Adrenal gland (tissue), 12 donors: Measurements from ENCODE around the gene TNNI3. TPM values are rescaled to one million over a fixed set of nuclear protein-coding genes. Genes with fewer than 3 reads are reported as not detected.
A peak's percentile ranks its signal among the peaks of the same experiment; 100 is the strongest.

Source experiments
- DNase-seq, 7 donors: peaks; one replicate each; pipeline ENCODE4 v3.0.0-alpha.2; 2019 to 2020
- H3K27ac ChIP-seq, 5 donors: fragments of 200-600 bp; sonication (generic) in 4 of 5; 1 replicate in 3 of 5; 2 replicates in 2 of 5; pipeline versions ENCODE4 v1.5.1 to v1.8.0; 2016 to 2020; ENCODE audit warnings: mild to moderate bottlenecking in 1 of 5
- H3K27me3 ChIP-seq: fragments of 200-600 bp; 2 replicates; pipeline ENCODE4 v1.8.0; 2021
- H3K36me3 ChIP-seq, 2 donors: fragments of 200-600 bp; replicated peaks in 1 of 2; 1 replicate in 1 of 2; 2 replicates in 1 of 2; pipeline versions ENCODE4 v1.5.1 to v1.8.0; 2018 to 2022
- H3K4me1 ChIP-seq, 2 donors: fragments of 200-600 bp; replicated peaks in 1 of 2; 1 replicate in 1 of 2; 2 replicates in 1 of 2; pipeline versions ENCODE4 v1.5.1 to v1.8.0; 2018 to 2021
- H3K4me3 ChIP-seq, 4 donors: fragments of 200-600 bp; sonication (generic) in 3 of 4; one replicate each; pipeline ENCODE4 v1.5.1; 2016 to 2018
- H3K9me3 ChIP-seq, 3 donors: fragments of 200-600 bp; sonication (generic) in 1 of 3; replicated peaks in 1 of 3; 1 replicate in 2 of 3; 2 replicates in 1 of 3; pipeline versions ENCODE4 v1.5.1 to v1.8.0; 2016 to 2021
- CTCF ChIP-seq, 6 experiments: fragments of 450-650 bp in 4 of 6; fragments of 200-600 bp in 2 of 6; sonication (generic) in 1 of 6; IDR thresholded peaks; 1 replicate in 5 of 6; 2 replicates in 1 of 6; pipeline versions ENCODE4 v1.5.1 to v1.8.0; 2016 to 2021; ENCODE audit warnings: antibody characterized with exemption in 6 of 6, mild to moderate bottlenecking in 2 of 6, moderate library complexity in 1 of 6
- POLR2A ChIP-seq, 2 donors: fragments of 450-650 bp; IDR thresholded peaks; one replicate each; pipeline ENCODE4 v1.6.1; 2017; ENCODE audit warnings: antibody characterized with exemption in 2 of 2, mild to moderate bottlenecking in 2 of 2, moderate library complexity in 1 of 2
- WGBS, 4 donors: extraction: QIAGEN DNeasy Blood & Tissue Kit in 2 of 4; methylation state at CpG; one replicate each; pipeline versions ENCODE4 v1.1.5 to v1.1.7; 2013 to 2017; 5-methylcytosine and 5-hydroxymethylcytosine counted together
- intact Hi-C, 2 donors: fragments of 100-400 bp; cut with DNase I; formaldehyde crosslinking; loops; one replicate each; pipeline versions ENCODE4 v1.14.1 to v1.15.0; 2022 to 2023
- polyA plus RNA-seq, 3 donors: library from polyadenylated mRNA; stranded (reverse); fragments of 200-250 nt in 2 of 3; fragments of 350-450 nt in 1 of 3; fragmentation: Illumina TruSeq in 1 of 3; extraction: RNeasy Lipid Tissue Mini Kit (QIAGEN cat#74804) in 1 of 3; gene quantifications; one replicate each; pipeline ENCODE4 v1.2.3, GENCODE V29; 2013 to 2014
- total RNA-seq, 9 donors: library from RNA; depleted of rRNA in 4 of 9; stranded (reverse); fragments of >200 nt in 4 of 9; fragments of 120-200 nt in 1 of 9; fragmentation: NEBNext Ultra II Directional in 1 of 9; extraction: Animal tissue kit (Norgen Biotek cat#: 25700) in 1 of 9; gene quantifications; one replicate each; pipeline versions ENCODE4 v1.1.0 to v1.2.4, GENCODE V29; 2013 to 2023
- donor health status: healthy with polysubstance abuse.
- donor health status: Bipolar disorder and iron deficiency.
- donor health status: DM: yes; HTN: yes; CAD: no.
- donor health status: DM: no; HTN: no; CAD: no.
- donor health status: DM: no; HTN: no; CAD: no.
- donor health status: DM: yes; HTN: yes; CAD: no.

Gene TNNI3
- total and polyA plus RNA-seq, 12 donors: 0.51 to 461 (median 22.4) TPM; not detected in 6

- H3K4me3 ChIP-seq: no peak overlapping the region
- no peaks in the 10 kb centered on the region for H3K4me1 ChIP-seq
- WGBS, 4 donors: 87 to 96% (median 90%) methylated on average over 10 of the region's 10 CpGs
Observed at GRCh38 chr19:55196803-55197202, 39.3 kb upstream of the TNNI3 start.

GRCh38 chr19:55193481-55193880, 35.9 kb upstream of the TNNI3 start:
- intact Hi-C loops: no loop called here
- DNase-seq: no peak
- TF ChIP-seq CTCF (IDR thresholded peaks at IDR 0.05): no peak
- TF ChIP-seq POLR2A (IDR thresholded peaks at IDR 0.05): no peak
- H3K27me3 ChIP-seq: no peaks in the 10 kb centered on the region
- H3K36me3 ChIP-seq: peaks cover 0 to 3% of the 10 kb centered on the region in 2 donors
- no peak overlapping the region for H3K4me3 ChIP-seq
- H3K9me3 ChIP-seq: no peaks in the 10 kb centered on the region
- 80 to 88% (median 83%) methylated on average over 12 of the region's 12 CpGs for WGBS, 4 donors
- H3K27ac ChIP-seq: no peak overlapping the region
- no peaks in the 10 kb centered on the region for H3K4me1 ChIP-seq

More at GRCh38 chr19:55196803-55197202, 39.3 kb upstream of the TNNI3 start:
- intact Hi-C loops: no loop called here
- Histone ChIP-seq H3K9me3 (no peaks in the 10 kb centered on the region), H3K27ac (no peak overlapping the region), H3K27me3 (no peaks in the 10 kb centered on the region), H3K36me3 (peaks cover 0 to 22% of the 10 kb centered on the region in 2 donors)
- TF ChIP-seq CTCF (IDR thresholded peaks at IDR 0.05) (no peak), POLR2A (IDR thresholded peaks at IDR 0.05) (no peak)
- no peak for DNase-seq

- H3K36me3 ChIP-seq: no peaks in the 10 kb centered on the region
- H3K4me3 ChIP-seq: no peak overlapping the region
- TF ChIP-seq CTCF (IDR thresholded peaks at IDR 0.05): no peak
- TF ChIP-seq POLR2A (IDR thresholded peaks at IDR 0.05): no peak
- no peaks in the 10 kb centered on the region for H3K27me3 ChIP-seq
- H3K9me3 ChIP-seq: no peaks in the 10 kb centered on the region
- H3K27ac ChIP-seq: peak overlapping the region in 1 of 5 donors; percentile 67
- no peaks in the 10 kb centered on the region for H3K4me1 ChIP-seq
- intact Hi-C loops: no loop called here
- 66 to 73% (median 71%) methylated on average over 15 of the region's 15 CpGs for WGBS, 4 donors
- DNase-seq: peak in 3 of 7 donors; percentile 31 to 93 (median 42)
Observed at GRCh38 chr19:55189403-55189835, 31.9 kb upstream of the TNNI3 start.

GRCh38 chr19:55188625-55189024, 31.1 kb upstream of the TNNI3 start:
- no peaks in the 10 kb centered on the region for H3K36me3 ChIP-seq
- no peak for TF ChIP-seq POLR2A (IDR thresholded peaks at IDR 0.05)
- no peak for TF ChIP-seq CTCF (IDR thresholded peaks at IDR 0.05)
- no peaks in the 10 kb centered on the region for H3K4me1 ChIP-seq
- intact Hi-C loops: no loop called here
- 54 to 67% (median 61%) methylated on average over 8 of the region's 8 CpGs for WGBS, 4 donors
- H3K4me3 ChIP-seq: no peak overlapping the region
- peak overlapping the region in 1 of 5 donors; percentile 67 for H3K27ac ChIP-seq
- H3K9me3 ChIP-seq: no peaks in the 10 kb centered on the region
- DNase-seq: no peak
- no peaks in the 10 kb centered on the region for H3K27me3 ChIP-seq
